MCF 10A (cell line): ENCODE measurements around the gene MSI2. TPM values are rescaled to one million over a fixed set of nuclear protein-coding genes. Genes with fewer than 3 reads are reported as not detected.

Source experiments
- BruUV-seq: library from RNA; stranded (reverse); fragments of 400-500 nt; replicated peaks from 2 replicates; lab custom pipeline; 2021; lab: Mats Ljungman, UMichigan
- CTCF ChIA-PET: fragments of 300-600 bp; sonication (Branson Sonifier 250); formaldehyde crosslinking; extraction: SDS; loops from one replicate; lab custom pipeline; 2021; ENCODE audit warnings: antibody characterized with exemption, inconsistent platforms; lab: Yijun Ruan, JAX
- POLR2A ChIA-PET: fragments of 300-600, 350-650 bp; sonication (Branson Sonifier 250); formaldehyde crosslinking; extraction: SDS; loops from one replicate; lab custom pipeline; 2020; ENCODE audit warnings: antibody characterized with exemption, inconsistent platforms; lab: Yijun Ruan, JAX
- DNase-seq: peaks from one replicate; pipeline ENCODE4 v3.0.0-alpha.2; 2018; ENCODE audit not compliant: unreplicated experiment
- H3K27ac Mint-ChIP-seq: one replicate; pipeline ENCODE4 v1.8.0; 2022; ENCODE audit warnings: mild to moderate bottlenecking, low read depth, mixed read lengths; ENCODE audit not compliant: unreplicated experiment
- H3K27me3 Mint-ChIP-seq: one replicate; pipeline ENCODE4 v1.8.0; 2022; ENCODE audit warnings: mixed read lengths; ENCODE audit not compliant: insufficient read depth, unreplicated experiment
- H3K36me3 Mint-ChIP-seq: one replicate; pipeline ENCODE4 v1.8.0; 2022; ENCODE audit warnings: mild to moderate bottlenecking, moderate library complexity, mixed read lengths; ENCODE audit not compliant: insufficient read depth, unreplicated experiment
- H3K4me1 Mint-ChIP-seq: one replicate; pipeline ENCODE4 v1.8.0; 2022; ENCODE audit warnings: mixed read lengths; ENCODE audit not compliant: insufficient read depth, unreplicated experiment
- H3K4me3 Mint-ChIP-seq: one replicate; pipeline ENCODE4 v1.8.0; 2022; ENCODE audit warnings: mild to moderate bottlenecking, moderate library complexity, mixed read lengths; ENCODE audit not compliant: unreplicated experiment
- H3K9me3 Mint-ChIP-seq: one replicate; pipeline ENCODE4 v1.8.0; 2022; ENCODE audit warnings: mixed read lengths; ENCODE audit not compliant: unreplicated experiment
- intact Hi-C: fragments of 100-400 bp; cut with micrococcal nuclease; formaldehyde crosslinking; loops from 2 replicates; pipeline ENCODE4 v1.14.1; 2022
- total RNA-seq: library from RNA; stranded (reverse); gene quantifications from 2 replicates; pipeline ENCODE4 v1.2.3, GENCODE V29; 2022
- TF ChIP-seq, protein P1 (sequence below): fragments of 200-600 bp; IDR thresholded peaks from one replicate; pipeline ENCODE4 v1.8.0; 2022; ENCODE audit warnings: antibody characterized with exemption, mild to moderate bottlenecking; ENCODE audit not compliant: unreplicated experiment

MSI2 gene
- total RNA-seq, 1 experiment from 2014 or later = 60.6 TPM

DNA sequence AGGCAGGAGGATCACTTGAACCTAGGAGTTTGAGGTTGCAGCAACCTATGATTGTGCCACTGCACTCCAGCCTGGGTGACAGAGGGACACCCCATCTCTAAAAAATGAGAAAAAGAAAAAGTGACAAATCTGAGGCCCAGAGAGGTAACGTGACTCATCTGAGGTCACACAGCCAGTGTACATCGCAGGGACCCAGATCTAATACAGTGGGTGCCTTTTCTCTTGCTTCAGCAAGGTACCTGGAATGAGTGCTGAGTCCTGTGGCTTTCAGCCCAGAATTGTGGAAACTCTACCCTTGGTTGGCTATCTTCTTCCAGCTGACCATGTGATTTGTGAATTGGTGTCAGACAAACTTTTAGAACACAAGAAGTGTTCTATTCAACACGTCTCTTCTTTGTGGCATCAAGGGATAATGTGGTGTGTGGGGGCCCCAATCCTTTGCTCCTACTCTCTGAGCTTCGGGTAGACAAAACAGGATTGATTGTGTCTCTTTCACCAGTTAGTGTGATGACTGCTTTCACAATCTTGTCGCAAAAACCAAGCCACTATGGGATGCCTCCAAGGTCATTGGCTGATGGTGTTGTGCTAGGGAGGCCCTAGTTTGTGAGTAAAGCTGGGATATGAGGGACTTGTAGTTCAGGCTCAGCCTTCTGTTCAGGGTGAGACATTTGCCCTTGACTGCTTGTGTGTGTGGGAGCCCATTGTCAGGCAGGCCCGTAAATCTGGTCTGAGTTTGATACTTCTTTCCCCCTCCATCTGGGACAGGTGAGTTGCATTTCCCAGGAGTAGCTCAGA, 71.0 kb downstream of the MSI2 start:
- intact Hi-C loops = no loop called here
- H3K9me3 Mint-ChIP-seq = no peaks in the 10 kb centered on the region
- H3K27me3 Mint-ChIP-seq = no peaks in the 10 kb centered on the region
- H3K27ac Mint-ChIP-seq = no peak overlapping the region
- peaks cover 26% of the 10 kb centered on the region for H3K36me3 Mint-ChIP-seq
- no peaks in the 10 kb centered on the region for H3K4me1 Mint-ChIP-seq
- ChIA-PET CTCF (interaction anchor here (0.7 kb wide), 2 partner anchors 10 to 184 kb away, joined by 3 read pairs; no protein-coding TSS in a partner anchor), POLR2A (no interaction called here)
- no peak for DNase-seq
- BruUV-seq = no TSS peak
- H3K4me3 Mint-ChIP-seq = no peak overlapping the region
- TF ChIP-seq, protein P1, sequence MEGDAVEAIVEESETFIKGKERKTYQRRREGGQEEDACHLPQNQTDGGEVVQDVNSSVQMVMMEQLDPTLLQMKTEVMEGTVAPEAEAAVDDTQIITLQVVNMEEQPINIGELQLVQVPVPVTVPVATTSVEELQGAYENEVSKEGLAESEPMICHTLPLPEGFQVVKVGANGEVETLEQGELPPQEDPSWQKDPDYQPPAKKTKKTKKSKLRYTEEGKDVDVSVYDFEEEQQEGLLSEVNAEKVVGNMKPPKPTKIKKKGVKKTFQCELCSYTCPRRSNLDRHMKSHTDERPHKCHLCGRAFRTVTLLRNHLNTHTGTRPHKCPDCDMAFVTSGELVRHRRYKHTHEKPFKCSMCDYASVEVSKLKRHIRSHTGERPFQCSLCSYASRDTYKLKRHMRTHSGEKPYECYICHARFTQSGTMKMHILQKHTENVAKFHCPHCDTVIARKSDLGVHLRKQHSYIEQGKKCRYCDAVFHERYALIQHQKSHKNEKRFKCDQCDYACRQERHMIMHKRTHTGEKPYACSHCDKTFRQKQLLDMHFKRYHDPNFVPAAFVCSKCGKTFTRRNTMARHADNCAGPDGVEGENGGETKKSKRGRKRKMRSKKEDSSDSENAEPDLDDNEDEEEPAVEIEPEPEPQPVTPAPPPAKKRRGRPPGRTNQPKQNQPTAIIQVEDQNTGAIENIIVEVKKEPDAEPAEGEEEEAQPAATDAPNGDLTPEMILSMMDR = no peak

DNA sequence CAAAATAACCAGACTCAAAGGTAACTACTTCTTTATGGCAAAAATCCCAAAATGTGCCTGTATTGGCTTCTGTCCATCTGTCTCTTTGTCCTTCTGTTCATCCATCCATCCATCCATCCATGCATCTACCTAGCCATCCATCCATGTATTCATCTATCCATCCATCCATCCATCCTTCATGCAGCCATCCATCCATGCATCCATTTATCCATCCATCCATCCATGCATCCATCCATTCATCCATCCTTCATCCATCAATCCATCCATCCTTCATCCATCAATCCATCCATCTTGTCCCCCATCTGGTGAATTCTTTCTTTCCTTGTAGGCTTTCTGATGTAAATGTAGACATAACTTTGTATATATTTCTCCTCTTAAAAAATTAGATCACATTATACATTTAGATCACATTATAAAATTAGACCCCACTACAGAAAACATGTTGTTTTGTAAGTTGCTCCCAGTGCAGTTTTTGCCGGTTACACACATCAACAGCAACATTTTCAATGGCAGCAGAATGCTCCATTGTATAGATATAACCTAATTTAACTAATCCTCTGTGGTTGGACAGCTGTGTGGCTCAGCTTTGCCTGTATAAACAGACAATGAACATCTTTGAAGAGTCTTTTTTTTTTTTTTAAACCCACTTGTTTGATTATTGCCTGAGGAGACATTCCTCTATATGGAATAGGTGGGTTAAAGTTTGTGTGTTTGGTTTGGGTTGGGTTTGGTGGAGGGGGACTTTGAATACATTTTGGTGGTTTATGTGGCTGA, 72.0 kb downstream of the MSI2 start:
- TF ChIP-seq, protein P1 = no peak
- Mint-ChIP-seq H3K27ac (no peak overlapping the region), H3K9me3 (no peaks in the 10 kb centered on the region), H3K27me3 (no peaks in the 10 kb centered on the region), H3K4me3 (no peak overlapping the region), H3K36me3 (peaks cover 26% of the 10 kb centered on the region), H3K4me1 (no peaks in the 10 kb centered on the region)
- ChIA-PET POLR2A (no interaction called here), CTCF (interaction anchor here (0.6 to 1.7 kb wide), 3 partner anchors 10 to 346 kb away, joined by 3 to 5 read pairs (median 3); no protein-coding TSS in a partner anchor)
- intact Hi-C loops = no loop called here
- BruUV-seq = no TSS peak
- DNase-seq = no peak

DNA sequence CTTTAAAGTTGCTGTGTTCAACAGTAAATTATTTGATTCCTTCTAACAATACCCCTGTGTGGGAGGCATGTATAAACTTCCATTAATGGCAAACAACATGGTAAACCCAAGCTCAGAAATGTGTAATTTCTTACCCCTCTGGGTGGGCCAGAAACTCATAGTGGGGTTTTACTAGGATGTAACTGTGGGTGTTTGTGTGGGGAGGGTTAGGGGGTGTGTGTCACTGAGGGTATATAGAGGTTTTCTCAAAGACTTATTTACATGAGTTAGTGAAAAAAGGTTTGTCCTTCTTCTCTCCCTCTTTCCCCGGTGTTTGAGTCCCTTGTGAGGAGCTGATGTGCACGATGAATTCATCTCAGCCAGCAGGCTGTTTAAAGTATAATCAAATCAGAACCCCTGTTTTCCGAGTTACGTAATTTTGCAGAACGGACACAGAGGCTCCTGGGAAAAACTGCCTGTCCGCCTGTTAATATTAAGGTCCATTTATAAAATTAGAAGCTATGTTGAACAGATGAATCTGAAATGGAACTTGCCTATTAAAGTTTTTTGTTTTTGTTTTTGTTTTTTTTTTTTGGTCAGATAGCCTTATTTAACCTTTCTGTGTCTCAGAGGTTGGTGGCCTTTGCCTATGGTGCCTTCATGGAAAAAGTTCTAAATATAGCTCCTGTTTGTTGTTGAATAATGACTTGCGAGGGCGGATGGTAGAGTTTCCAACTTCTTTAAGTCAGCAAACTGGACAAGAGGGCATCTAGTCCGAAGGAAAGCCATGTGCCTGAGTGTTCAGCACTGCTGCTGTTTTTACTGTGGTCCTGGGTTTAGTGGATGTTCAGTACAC, 73.3 kb downstream of the MSI2 start:
- TF ChIP-seq, protein P1 = no peak
- H3K9me3 Mint-ChIP-seq = no peaks in the 10 kb centered on the region
- intact Hi-C loops = no loop called here
- no peaks in the 10 kb centered on the region for H3K27me3 Mint-ChIP-seq
- H3K4me3 Mint-ChIP-seq = no peak overlapping the region
- H3K27ac Mint-ChIP-seq = no peak overlapping the region
- BruUV-seq = no TSS peak
- CTCF ChIA-PET = interaction anchor here (1.7 kb wide), 1 partner anchor 9 kb away, joined by 5 read pairs; no protein-coding TSS in a partner anchor
- H3K4me1 Mint-ChIP-seq = no peaks in the 10 kb centered on the region
- peaks cover 21% of the 10 kb centered on the region for H3K36me3 Mint-ChIP-seq
- POLR2A ChIA-PET = interaction anchor here (0.6 to 1.1 kb wide), 2 partner anchors 47 to 349 kb away, joined by 3 to 6 read pairs; no protein-coding TSS in a partner anchor
- DNase-seq = no peak
